Tibial nerve (tissue), 4 donors: ENCODE data around the gene SDK1.

ENCODE experiments used
- EP300 ChIP-seq, 2 donors: sonication (generic); formaldehyde crosslinking; IDR thresholded peaks; one replicate each; pipeline ENCODE4 v1.6.1; 2017; ENCODE audit warnings: antibody characterized with exemption in 2 of 2, mild to moderate bottlenecking in 1 of 2
- POLR2A ChIP-seq, 2 donors: fragments of 450-650 bp; IDR thresholded peaks; one replicate each; pipeline ENCODE4 v1.6.1; 2017; ENCODE audit warnings: antibody characterized with exemption in 2 of 2, mild to moderate bottlenecking in 2 of 2, moderate library complexity in 2 of 2
- TF ChIP-seq, protein P1 (sequence below), 5 experiments: fragments of 200-600 bp in 3 of 5; fragments of 450-650 bp in 2 of 5; sonication (generic) in 3 of 5; IDR thresholded peaks; one replicate each; pipeline ENCODE4 v1.5.1; 2016 to 2019; ENCODE audit warnings: antibody characterized with exemption in 5 of 5, mild to moderate bottlenecking in 3 of 5, moderate library complexity in 2 of 5

DNA sequence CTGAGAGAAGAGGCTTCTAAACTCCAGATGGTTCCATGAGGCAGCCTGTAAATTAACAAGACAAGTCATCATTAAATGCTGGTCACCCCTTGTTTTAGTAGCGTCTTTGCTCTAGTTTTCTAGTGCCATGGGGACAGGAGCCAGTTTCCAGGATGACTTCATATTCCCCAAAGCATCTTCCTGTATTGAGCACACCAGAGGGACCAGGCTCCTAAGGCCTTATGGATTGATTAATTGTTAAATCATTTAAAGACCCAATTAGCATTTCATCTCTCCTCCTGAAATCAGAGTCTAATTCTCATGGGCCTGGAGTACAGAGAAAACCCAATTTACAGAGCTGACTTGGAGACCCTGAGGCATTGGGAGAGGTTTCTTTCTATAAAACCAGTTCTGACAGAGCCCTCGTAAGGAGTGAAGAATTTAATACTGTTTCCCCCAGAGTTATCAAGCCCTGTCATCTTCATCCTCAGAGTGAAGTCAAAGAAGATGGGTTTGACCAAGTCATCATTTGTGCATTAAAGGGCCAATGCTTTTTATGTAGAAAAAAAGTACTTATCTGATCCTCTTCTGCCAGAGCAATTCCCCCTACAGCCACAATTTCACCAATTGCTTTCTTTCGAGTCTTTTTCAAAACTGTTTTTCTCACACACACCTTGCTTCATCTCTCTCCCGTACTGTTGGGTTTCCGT, 678.7 kb downstream of the SDK1 start:
- TF ChIP-seq, protein P1, sequence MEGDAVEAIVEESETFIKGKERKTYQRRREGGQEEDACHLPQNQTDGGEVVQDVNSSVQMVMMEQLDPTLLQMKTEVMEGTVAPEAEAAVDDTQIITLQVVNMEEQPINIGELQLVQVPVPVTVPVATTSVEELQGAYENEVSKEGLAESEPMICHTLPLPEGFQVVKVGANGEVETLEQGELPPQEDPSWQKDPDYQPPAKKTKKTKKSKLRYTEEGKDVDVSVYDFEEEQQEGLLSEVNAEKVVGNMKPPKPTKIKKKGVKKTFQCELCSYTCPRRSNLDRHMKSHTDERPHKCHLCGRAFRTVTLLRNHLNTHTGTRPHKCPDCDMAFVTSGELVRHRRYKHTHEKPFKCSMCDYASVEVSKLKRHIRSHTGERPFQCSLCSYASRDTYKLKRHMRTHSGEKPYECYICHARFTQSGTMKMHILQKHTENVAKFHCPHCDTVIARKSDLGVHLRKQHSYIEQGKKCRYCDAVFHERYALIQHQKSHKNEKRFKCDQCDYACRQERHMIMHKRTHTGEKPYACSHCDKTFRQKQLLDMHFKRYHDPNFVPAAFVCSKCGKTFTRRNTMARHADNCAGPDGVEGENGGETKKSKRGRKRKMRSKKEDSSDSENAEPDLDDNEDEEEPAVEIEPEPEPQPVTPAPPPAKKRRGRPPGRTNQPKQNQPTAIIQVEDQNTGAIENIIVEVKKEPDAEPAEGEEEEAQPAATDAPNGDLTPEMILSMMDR (IDR thresholded peaks at IDR 0.05): no peak
- TF ChIP-seq POLR2A (IDR thresholded peaks at IDR 0.05): no peak
- TF ChIP-seq EP300 (IDR thresholded peaks at IDR 0.05): no peak
